ENCODE results near the gene VPS37B. TPM values are rescaled to one million over a fixed set of nuclear protein-coding genes. Genes with fewer than 3 reads are reported as not detected.
"Not testable (repeated sequence)": the region's sequence is repeated elsewhere in the genome, so short reads cannot be mapped to it uniquely, and the experiment has no call there.

Gene VPS37B
- total RNA-seq, 1 experiment from 2014 or later, result not detected

GRCh38 chr12:122882908-122883558 lies 12.9 kb downstream of the VPS37B start:
- Histone ChIP-seq H3K4me2 (ENCODE audit: low read depth, low read length, poor library complexity, severe bottlenecking) (no peak overlapping the region), H3K27ac (ENCODE audit: low read length) (no peak overlapping the region), H3K36me3 (ENCODE audit: insufficient read depth, low read length) (no peaks in the 10 kb centered on the region), H3K9me3 (ENCODE audit: low read length) (no peaks in the 10 kb centered on the region), H3K9me2 (replicated peaks; ENCODE audit: insufficient read depth, low read length) (no peaks in the 10 kb centered on the region), H3K9ac (ENCODE audit: low read length) (no peak overlapping the region), H4K20me1 (ENCODE audit: insufficient read depth, low read depth, low read length) (no peaks in the 10 kb centered on the region), H2AFZ (ENCODE audit: low read length) (no peak overlapping the region), H3K79me2 (ENCODE audit: low read length) (no peaks in the 10 kb centered on the region), H3K27me3 (ENCODE audit: low read length) (no peaks in the 10 kb centered on the region), H3K4me1 (ENCODE audit: low read length) (peaks cover 10% of the 10 kb centered on the region), H3K4me3 (ENCODE audit: low read length) (no peak overlapping the region)
- DNase-seq, result no peak

- Histone ChIP-seq H3K27ac (ENCODE audit: low read length) (no peak overlapping the region), H3K79me2 (ENCODE audit: low read length) (no peaks in the 10 kb centered on the region)
These were observed 15.3 kb downstream of the VPS37B start for GRCh38 chr12:122880668-122881067.

GRCh38 chr12:122880155-122880667 lies 15.7 kb downstream of the VPS37B start:
- no peaks in the 10 kb centered on the region for H3K27me3 ChIP-seq (ENCODE audit: low read length)
- H3K4me3 ChIP-seq (ENCODE audit: low read length), result no peak overlapping the region
- no peaks in the 10 kb centered on the region for H3K9me2 ChIP-seq (replicated peaks; ENCODE audit: insufficient read depth, low read length)
- no peaks in the 10 kb centered on the region for H3K9me3 ChIP-seq (ENCODE audit: low read length)
- H3K79me2 ChIP-seq (ENCODE audit: low read length), result no peaks in the 10 kb centered on the region
- H3K9ac ChIP-seq (ENCODE audit: low read length), result no peak overlapping the region
- no peak for DNase-seq
- no peak overlapping the region for H3K27ac ChIP-seq (ENCODE audit: low read length)
- H2AFZ ChIP-seq (ENCODE audit: low read length), result no peak overlapping the region
- H3K36me3 ChIP-seq (ENCODE audit: insufficient read depth, low read length), result no peaks in the 10 kb centered on the region
- peaks cover 9% of the 10 kb centered on the region for H3K4me1 ChIP-seq (ENCODE audit: low read length)
- H4K20me1 ChIP-seq (ENCODE audit: insufficient read depth, low read depth, low read length), result no peaks in the 10 kb centered on the region
- H3K4me2 ChIP-seq (ENCODE audit: low read depth, low read length, poor library complexity, severe bottlenecking), result no peak overlapping the region

More at GRCh38 chr12:122880668-122881067, 15.3 kb downstream of the VPS37B start:
- no peaks in the 10 kb centered on the region for H3K9me2 ChIP-seq (replicated peaks; ENCODE audit: insufficient read depth, low read length)
- no peak overlapping the region for H3K9ac ChIP-seq (ENCODE audit: low read length)
- no peaks in the 10 kb centered on the region for H3K36me3 ChIP-seq (ENCODE audit: insufficient read depth, low read length)
- no peaks in the 10 kb centered on the region for H4K20me1 ChIP-seq (ENCODE audit: insufficient read depth, low read depth, low read length)
- no peaks in the 10 kb centered on the region for H3K27me3 ChIP-seq (ENCODE audit: low read length)
- no peak overlapping the region for H3K4me2 ChIP-seq (ENCODE audit: low read depth, low read length, poor library complexity, severe bottlenecking)
- DNase-seq, result peak; percentile 73
- H3K4me1 ChIP-seq (ENCODE audit: low read length), result peaks cover 4% of the 10 kb centered on the region
- H2AFZ ChIP-seq (ENCODE audit: low read length), result no peak overlapping the region
- no peak overlapping the region for H3K4me3 ChIP-seq (ENCODE audit: low read length)
- H3K9me3 ChIP-seq (ENCODE audit: low read length), result no peaks in the 10 kb centered on the region

- Histone ChIP-seq H3K9ac (ENCODE audit: low read length) (no peak overlapping the region), H3K9me3 (ENCODE audit: low read length) (no peaks in the 10 kb centered on the region), H3K27me3 (ENCODE audit: low read length) (no peaks in the 10 kb centered on the region), H3K79me2 (ENCODE audit: low read length) (no peaks in the 10 kb centered on the region), H3K9me2 (replicated peaks; ENCODE audit: insufficient read depth, low read length) (no peaks in the 10 kb centered on the region), H3K4me3 (ENCODE audit: low read length) (no peak overlapping the region), H3K27ac (ENCODE audit: low read length) (no peak overlapping the region), H4K20me1 (ENCODE audit: insufficient read depth, low read depth, low read length) (no peaks in the 10 kb centered on the region), H3K36me3 (ENCODE audit: insufficient read depth, low read length) (no peaks in the 10 kb centered on the region), H3K4me2 (ENCODE audit: low read depth, low read length, poor library complexity, severe bottlenecking) (no peak overlapping the region), H3K4me1 (ENCODE audit: low read length) (peaks cover 9% of the 10 kb centered on the region), H2AFZ (ENCODE audit: low read length) (no peak overlapping the region)
- DNase-seq, result no peak
These were observed 16.9 kb downstream of the VPS37B start for GRCh38 chr12:122878780-122879612.

GRCh38 chr12:122876731-122877130 lies 19.2 kb downstream of the VPS37B start:
- no peaks in the 10 kb centered on the region for H3K36me3 ChIP-seq (ENCODE audit: insufficient read depth, low read length)
- H3K4me3 ChIP-seq (ENCODE audit: low read length), result no peak overlapping the region
- H3K4me2 ChIP-seq (ENCODE audit: low read depth, low read length, poor library complexity, severe bottlenecking), result no peak overlapping the region
- H3K9me2 ChIP-seq (replicated peaks; ENCODE audit: insufficient read depth, low read length), result no peaks in the 10 kb centered on the region
- no peaks in the 10 kb centered on the region for H3K79me2 ChIP-seq (ENCODE audit: low read length)
- no peak overlapping the region for H2AFZ ChIP-seq (ENCODE audit: low read length)
- no peaks in the 10 kb centered on the region for H3K9me3 ChIP-seq (ENCODE audit: low read length)
- no peak for DNase-seq
- H3K27me3 ChIP-seq (ENCODE audit: low read length), result no peaks in the 10 kb centered on the region
- H3K27ac ChIP-seq (ENCODE audit: low read length), result no peak overlapping the region
- H3K9ac ChIP-seq (ENCODE audit: low read length), result no peak overlapping the region
- no peaks in the 10 kb centered on the region for H4K20me1 ChIP-seq (ENCODE audit: insufficient read depth, low read depth, low read length)
- peaks cover 15% of the 10 kb centered on the region for H3K4me1 ChIP-seq (ENCODE audit: low read length)

- not testable (repeated sequence) for H3K27me3 ChIP-seq (ENCODE audit: low read length); H3K27ac ChIP-seq (ENCODE audit: low read length); H3K9me2 ChIP-seq (replicated peaks; ENCODE audit: insufficient read depth, low read length); H3K36me3 ChIP-seq (ENCODE audit: insufficient read depth, low read length); H3K9ac ChIP-seq (ENCODE audit: low read length); DNase-seq; H3K9me3 ChIP-seq (ENCODE audit: low read length); H4K20me1 ChIP-seq (ENCODE audit: insufficient read depth, low read depth, low read length); H3K79me2 ChIP-seq (ENCODE audit: low read length); H3K4me2 ChIP-seq (ENCODE audit: low read depth, low read length, poor library complexity, severe bottlenecking); H3K4me3 ChIP-seq (ENCODE audit: low read length); H2AFZ ChIP-seq (ENCODE audit: low read length)
- H3K4me1 ChIP-seq (ENCODE audit: low read length), result peaks cover 20% of the 10 kb centered on the region
These were observed 19.6 kb downstream of the VPS37B start for GRCh38 chr12:122876281-122876680.

- Histone ChIP-seq H3K9me3 (ENCODE audit: low read length) (no peaks in the 10 kb centered on the region), H3K36me3 (ENCODE audit: insufficient read depth, low read length) (no peaks in the 10 kb centered on the region), H3K27ac (ENCODE audit: low read length) (no peak overlapping the region), H3K9me2 (replicated peaks; ENCODE audit: insufficient read depth, low read length) (no peaks in the 10 kb centered on the region), H4K20me1 (ENCODE audit: insufficient read depth, low read depth, low read length) (no peaks in the 10 kb centered on the region), H3K27me3 (ENCODE audit: low read length) (no peaks in the 10 kb centered on the region; the same call in 1 of the 2 replicates), H3K4me2 (ENCODE audit: low read depth, low read length, poor library complexity, severe bottlenecking) (no peak overlapping the region), H3K79me2 (ENCODE audit: low read length) (no peaks in the 10 kb centered on the region), H3K4me1 (ENCODE audit: low read length) (peaks cover 26% of the 10 kb centered on the region), H3K4me3 (ENCODE audit: low read length) (no peak overlapping the region), H2AFZ (ENCODE audit: low read length) (no peak overlapping the region), H3K9ac (ENCODE audit: low read length) (no peak overlapping the region)
- DNase-seq, result no peak
These were observed 20.2 kb downstream of the VPS37B start for GRCh38 chr12:122875590-122876220.

GRCh38 chr12:122874081-122874480 lies 21.8 kb downstream of the VPS37B start:
- no peaks in the 10 kb centered on the region for H3K79me2 ChIP-seq (ENCODE audit: low read length)
- no peak overlapping the region for H3K4me2 ChIP-seq (ENCODE audit: low read depth, low read length, poor library complexity, severe bottlenecking)
- H3K27ac ChIP-seq (ENCODE audit: low read length), result no peak overlapping the region
- H3K27me3 ChIP-seq (ENCODE audit: low read length), result no peaks in the 10 kb centered on the region; the same call in 1 of the 2 replicates
- H3K4me3 ChIP-seq (ENCODE audit: low read length), result no peak overlapping the region
- peaks cover 26% of the 10 kb centered on the region for H3K4me1 ChIP-seq (ENCODE audit: low read length)
- DNase-seq, result no peak
- no peaks in the 10 kb centered on the region for H3K9me3 ChIP-seq (ENCODE audit: low read length)
- no peak overlapping the region for H3K9ac ChIP-seq (ENCODE audit: low read length)
- H2AFZ ChIP-seq (ENCODE audit: low read length), result no peak overlapping the region
- no peaks in the 10 kb centered on the region for H3K9me2 ChIP-seq (replicated peaks; ENCODE audit: insufficient read depth, low read length)
- no peaks in the 10 kb centered on the region for H4K20me1 ChIP-seq (ENCODE audit: insufficient read depth, low read depth, low read length)
- H3K36me3 ChIP-seq (ENCODE audit: insufficient read depth, low read length), result no peaks in the 10 kb centered on the region

Data from Karpas-422 (cell line).